Stomach (tissue), 4 donors: ENCODE measurements around the gene ZNF580.

Experiments used
- CTCF ChIP-seq, 7 experiments: fragments of 450-650 bp in 4 of 7; fragments of 200-600 bp in 3 of 7; sonication (generic) in 3 of 7; IDR thresholded peaks; one replicate each; pipeline ENCODE4 v1.5.1; 2016 to 2019; ENCODE audit warnings: antibody characterized with exemption in 7 of 7, control low read depth in 2 of 7, mild to moderate bottlenecking in 1 of 7
- EP300 ChIP-seq: sonication (generic); formaldehyde crosslinking; IDR thresholded peaks from one replicate; pipeline ENCODE4 v1.6.1; 2017; ENCODE audit warnings: antibody characterized with exemption
- POLR2A ChIP-seq, 4 donors: fragments of 450-650 bp; IDR thresholded peaks; one replicate each; pipeline ENCODE4 v1.6.1; 2016; ENCODE audit warnings: antibody characterized with exemption in 4 of 4, control low read depth in 2 of 4, mild to moderate bottlenecking in 1 of 4, moderate library complexity in 1 of 4
- POLR2AphosphoS5 ChIP-seq, 3 donors: sonication (generic); formaldehyde crosslinking; IDR thresholded peaks; one replicate each; pipeline ENCODE4 v1.6.1; 2016; ENCODE audit warnings: antibody characterized with exemption in 3 of 3

- TF ChIP-seq POLR2A (IDR thresholded peaks at IDR 0.05), result no peak
- TF ChIP-seq CTCF (IDR thresholded peaks at IDR 0.05), result no peak
- no peak for TF ChIP-seq POLR2AphosphoS5 (IDR thresholded peaks at IDR 0.05)
- no peak for TF ChIP-seq EP300
Measured at GRCh38 chr19:55652311-55653128, 11.7 kb downstream of the ZNF580 start.
